NOMO-1 treated with DMSO at 0.1 percent for 48 hours (cell line): ENCODE results near the gene OR4C12.
"Not testable (repeated sequence)": the region's sequence is repeated elsewhere in the genome, so short reads cannot be mapped to it uniquely, and the experiment has no call there.

Experiments used
- DNase-seq: peaks from one replicate; lab custom pipeline; 2025; ENCODE audit not compliant: unreplicated experiment; lab: John Stamatoyannopoulos, UW

Gene OR4C12

DNA sequence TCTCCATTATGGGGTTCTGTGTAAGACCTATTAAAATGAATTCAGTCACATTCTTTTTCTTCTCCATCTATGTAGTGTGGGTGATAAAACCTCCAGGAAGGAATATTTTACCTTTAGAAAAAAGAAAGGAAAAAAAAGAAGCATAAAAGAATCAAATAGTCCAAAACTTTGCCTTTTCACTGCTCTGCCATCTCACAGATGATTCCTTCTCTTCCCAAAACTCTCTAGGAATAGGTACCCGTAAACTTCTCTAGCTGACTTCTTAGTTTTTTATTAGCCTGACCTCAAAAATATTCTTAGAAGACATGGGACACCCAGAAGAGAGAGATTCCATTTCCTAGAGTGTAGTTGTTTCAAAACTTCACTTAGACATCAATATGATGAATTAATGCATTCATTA lies at the start of gene OR4C12:
Gene OR4C12 (minus strand): TSS at position 101 of the 400 bp plus-strand sequence. CDS start 34 bp downstream, at position 67.
- not testable (repeated sequence) for DNase-seq

DNA sequence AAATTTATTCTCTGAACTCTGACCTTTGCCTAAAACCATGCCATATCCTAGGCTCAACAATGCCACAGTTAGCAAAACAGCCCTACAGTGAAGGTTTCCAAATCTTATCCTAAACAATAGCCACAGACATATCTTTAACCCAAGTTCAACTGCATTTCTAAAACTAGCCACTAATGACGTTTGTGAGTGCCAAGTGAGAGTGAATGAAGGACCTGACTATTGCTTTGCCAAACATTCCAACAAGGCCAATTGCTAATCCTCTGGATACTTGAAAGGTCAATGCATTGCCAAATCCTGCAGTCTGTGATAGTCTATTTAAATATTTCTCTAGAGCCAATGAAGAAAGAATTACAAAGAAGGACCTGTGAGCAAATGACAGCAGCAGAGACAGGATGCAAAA lies 47.9 kb upstream of the OR4C12 start:
- DNase-seq: no peak

DNA sequence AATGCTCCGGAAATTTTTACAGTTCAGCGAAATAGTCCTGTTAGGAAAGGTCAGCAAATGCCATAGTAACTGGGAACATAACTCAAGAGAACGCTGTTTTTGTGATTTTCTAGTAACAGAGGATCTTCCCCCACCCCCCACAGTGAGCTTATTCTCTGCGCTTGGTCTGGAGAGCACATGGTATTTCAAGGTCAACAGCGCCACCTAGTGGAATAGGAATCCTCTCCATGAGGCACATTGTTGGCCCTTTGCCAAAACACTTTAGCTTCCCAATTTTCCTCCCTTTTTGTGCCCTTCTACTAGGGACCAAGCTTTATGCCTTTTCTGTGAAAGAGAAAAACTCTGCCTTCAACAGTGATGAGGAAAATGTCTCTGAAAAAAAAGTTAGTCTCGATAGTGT lies 13.2 kb upstream of the OR4C12 start:
- peak; percentile 14 for DNase-seq

DNA sequence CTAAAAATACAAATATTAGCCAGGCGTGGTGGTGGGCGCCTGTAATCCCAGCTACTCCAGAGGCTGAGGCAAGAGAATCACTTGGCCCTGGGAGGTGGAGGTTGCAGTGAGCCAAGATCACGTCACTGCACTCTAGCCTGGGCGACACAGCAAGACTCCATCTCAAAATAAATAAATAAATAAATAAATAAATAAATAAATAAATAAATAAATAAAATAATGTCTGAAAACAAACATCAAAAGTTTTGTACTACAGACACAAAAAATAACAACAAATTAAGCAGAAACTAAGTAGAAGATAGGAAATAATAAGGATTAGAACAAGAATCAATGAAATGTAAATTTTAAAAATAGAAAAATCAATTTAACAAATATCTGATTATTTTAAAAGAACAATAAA lies 8.9 kb downstream of the OR4C12 start:
- not testable (repeated sequence) for DNase-seq

DNA sequence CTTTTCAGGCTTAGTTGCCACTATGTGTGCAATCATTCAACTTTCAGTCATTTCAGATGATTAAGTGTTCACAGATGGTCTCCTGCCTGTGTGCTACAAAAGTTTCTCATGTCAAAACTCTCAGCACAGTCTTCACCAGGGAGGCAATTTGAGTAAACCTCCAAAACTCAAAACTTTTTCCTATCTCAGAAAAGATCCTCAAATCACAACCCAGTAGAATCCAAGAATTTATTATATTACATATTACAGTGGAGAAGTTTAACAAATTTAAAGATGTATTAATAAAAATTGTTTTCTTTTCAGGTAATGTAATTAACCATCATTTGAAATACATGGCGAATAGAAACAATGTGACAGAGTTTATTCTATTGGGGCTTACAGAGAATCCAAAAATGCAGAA lies 30.2 kb downstream of the OR4C12 start, which contains the start of gene OR4C13:
Gene OR4C13 (plus strand): TSS at position 301 of the 400 bp plus-strand sequence. CDS start 32 bp downstream, at position 333.
- no peak for DNase-seq

DNA sequence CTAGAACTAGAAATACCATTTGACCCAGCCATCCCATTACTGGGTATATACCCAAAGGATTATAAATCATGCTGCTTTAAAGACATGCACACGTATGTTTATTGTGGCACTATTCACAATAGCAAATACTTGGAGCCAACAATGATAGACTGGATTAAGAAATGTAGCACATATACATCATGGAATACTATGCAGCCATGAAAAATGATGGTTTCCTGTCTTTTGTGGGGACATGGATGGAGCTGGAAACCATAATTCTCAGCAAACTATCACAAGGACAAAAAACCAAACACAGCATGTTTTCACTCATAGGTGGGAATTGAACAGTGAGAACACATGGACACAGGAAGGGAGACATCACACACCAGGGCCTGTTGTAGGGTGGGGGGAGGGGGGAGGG lies 33.6 kb downstream of the OR4C12 start:
- not testable (repeated sequence) for DNase-seq
